Upper lobe of left lung (tissue), 4 donors: ENCODE results near the gene MEIOB.

Experiments used
- POLR2A ChIP-seq, 4 donors: fragments of 450-650 bp; IDR thresholded peaks; one replicate each; pipeline ENCODE4 v1.5.1; 2016 to 2017; ENCODE audit warnings: antibody characterized with exemption in 4 of 4, mild to moderate bottlenecking in 2 of 4
- TF ChIP-seq, protein P1 (sequence below), 6 experiments: fragments of 450-650 bp in 4 of 6; fragments of 200-600 bp in 2 of 6; sonication (generic) in 2 of 6; IDR thresholded peaks; one replicate each; pipeline ENCODE4 v1.5.1; 2016 to 2019; ENCODE audit warnings: antibody characterized with exemption in 6 of 6

DNA sequence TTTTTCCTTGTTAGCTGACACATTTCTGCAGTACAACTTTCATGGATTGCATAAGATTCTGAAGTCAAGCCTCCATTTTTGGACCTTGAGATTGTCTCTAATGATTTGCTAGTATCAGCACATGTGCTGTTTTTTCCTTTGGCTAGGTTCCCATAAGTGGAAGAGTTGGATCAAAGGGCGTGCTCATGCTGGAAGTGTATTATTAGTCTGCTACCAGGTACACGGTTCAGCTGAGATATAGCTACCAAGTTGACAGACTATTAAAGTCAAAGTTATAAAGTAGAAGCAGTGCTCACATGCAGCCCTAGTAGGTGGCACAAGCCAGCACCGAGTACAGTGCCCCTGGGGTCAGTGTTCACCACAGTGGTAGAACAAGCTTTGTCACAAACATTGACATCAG, 41.8 kb downstream of the MEIOB start:
- TF ChIP-seq, protein P1, sequence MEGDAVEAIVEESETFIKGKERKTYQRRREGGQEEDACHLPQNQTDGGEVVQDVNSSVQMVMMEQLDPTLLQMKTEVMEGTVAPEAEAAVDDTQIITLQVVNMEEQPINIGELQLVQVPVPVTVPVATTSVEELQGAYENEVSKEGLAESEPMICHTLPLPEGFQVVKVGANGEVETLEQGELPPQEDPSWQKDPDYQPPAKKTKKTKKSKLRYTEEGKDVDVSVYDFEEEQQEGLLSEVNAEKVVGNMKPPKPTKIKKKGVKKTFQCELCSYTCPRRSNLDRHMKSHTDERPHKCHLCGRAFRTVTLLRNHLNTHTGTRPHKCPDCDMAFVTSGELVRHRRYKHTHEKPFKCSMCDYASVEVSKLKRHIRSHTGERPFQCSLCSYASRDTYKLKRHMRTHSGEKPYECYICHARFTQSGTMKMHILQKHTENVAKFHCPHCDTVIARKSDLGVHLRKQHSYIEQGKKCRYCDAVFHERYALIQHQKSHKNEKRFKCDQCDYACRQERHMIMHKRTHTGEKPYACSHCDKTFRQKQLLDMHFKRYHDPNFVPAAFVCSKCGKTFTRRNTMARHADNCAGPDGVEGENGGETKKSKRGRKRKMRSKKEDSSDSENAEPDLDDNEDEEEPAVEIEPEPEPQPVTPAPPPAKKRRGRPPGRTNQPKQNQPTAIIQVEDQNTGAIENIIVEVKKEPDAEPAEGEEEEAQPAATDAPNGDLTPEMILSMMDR (IDR thresholded peaks at IDR 0.05) = no peak
- no peak for TF ChIP-seq POLR2A (IDR thresholded peaks at IDR 0.05)
